Neural progenitor cell (in vitro differentiated cells): ENCODE results near the gene IFITM2.

Experiments
- EZH2 ChIP-seq: fragments of 200-600 bp; sonication (generic); IDR thresholded peaks from 2 replicates; pipeline ENCODE4 v1.6.1; 2017; ENCODE audit warnings: antibody characterized with exemption, mild to moderate bottlenecking, moderate library complexity
- EZH2phosphoT487 ChIP-seq: fragments of 200-600 bp; sonication (generic); IDR thresholded peaks from 2 replicates; pipeline ENCODE4 v1.6.1; 2017; ENCODE audit warnings: antibody characterized with exemption
- TF ChIP-seq, protein P1 (sequence below): fragments of 200-600 bp; sonication (generic); IDR thresholded peaks from 2 replicates; pipeline ENCODE4 v1.5.1; 2017; ENCODE audit warnings: antibody characterized with exemption, mild to moderate bottlenecking

DNA sequence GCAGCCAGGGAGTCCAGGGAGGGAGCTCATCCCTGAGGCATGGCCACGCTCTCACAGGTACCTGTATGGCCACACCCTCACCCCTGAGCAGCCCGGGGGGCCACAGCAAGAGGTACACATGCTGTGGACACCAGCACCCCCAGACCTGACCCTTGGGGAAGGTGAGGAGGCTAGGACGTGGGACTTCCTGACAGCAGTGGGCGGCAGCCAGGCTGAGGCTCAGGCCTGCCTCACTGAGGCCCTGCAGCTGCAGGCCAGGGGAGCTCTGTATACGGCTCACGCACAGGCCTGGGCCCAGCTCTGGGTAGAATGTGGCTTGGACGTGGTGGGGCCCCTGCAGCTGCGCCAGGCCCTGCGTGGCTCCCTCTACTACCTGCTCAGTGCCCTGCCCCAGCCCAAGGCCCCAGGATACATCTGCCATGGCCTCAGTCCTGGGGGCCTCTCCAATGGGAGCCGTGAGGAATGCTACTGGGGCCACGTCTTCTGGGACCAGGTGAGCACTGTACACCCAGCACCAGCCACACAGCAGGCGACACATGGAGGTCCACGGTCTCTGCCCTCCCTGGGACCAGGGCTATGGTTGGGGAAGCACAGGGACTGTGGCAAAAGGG, 16.9 kb upstream of the IFITM2 start:
- TF ChIP-seq, protein P1, sequence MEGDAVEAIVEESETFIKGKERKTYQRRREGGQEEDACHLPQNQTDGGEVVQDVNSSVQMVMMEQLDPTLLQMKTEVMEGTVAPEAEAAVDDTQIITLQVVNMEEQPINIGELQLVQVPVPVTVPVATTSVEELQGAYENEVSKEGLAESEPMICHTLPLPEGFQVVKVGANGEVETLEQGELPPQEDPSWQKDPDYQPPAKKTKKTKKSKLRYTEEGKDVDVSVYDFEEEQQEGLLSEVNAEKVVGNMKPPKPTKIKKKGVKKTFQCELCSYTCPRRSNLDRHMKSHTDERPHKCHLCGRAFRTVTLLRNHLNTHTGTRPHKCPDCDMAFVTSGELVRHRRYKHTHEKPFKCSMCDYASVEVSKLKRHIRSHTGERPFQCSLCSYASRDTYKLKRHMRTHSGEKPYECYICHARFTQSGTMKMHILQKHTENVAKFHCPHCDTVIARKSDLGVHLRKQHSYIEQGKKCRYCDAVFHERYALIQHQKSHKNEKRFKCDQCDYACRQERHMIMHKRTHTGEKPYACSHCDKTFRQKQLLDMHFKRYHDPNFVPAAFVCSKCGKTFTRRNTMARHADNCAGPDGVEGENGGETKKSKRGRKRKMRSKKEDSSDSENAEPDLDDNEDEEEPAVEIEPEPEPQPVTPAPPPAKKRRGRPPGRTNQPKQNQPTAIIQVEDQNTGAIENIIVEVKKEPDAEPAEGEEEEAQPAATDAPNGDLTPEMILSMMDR, result no peak
- TF ChIP-seq EZH2 (no peak), EZH2phosphoT487 (no peak)
